K562 (cell line): ENCODE measurements around the gene DCAF6. TPM values are rescaled to one million over a fixed set of nuclear protein-coding genes. Genes with fewer than 3 reads are reported as not detected.

ENCODE experiments used
- BMI1 ChIP-seq: fragments of 150-350 bp; IDR thresholded peaks from 2 replicates; pipeline ENCODE4 v1.6.1; 2014; ENCODE audit warnings: low read length
- CBFA2T3 ChIP-seq: fragments of 450-650 bp; IDR thresholded peaks from 2 replicates; pipeline ENCODE4 v1.6.1; 2017
- CBX3 ChIP-seq, 2 experiments: IDR thresholded peaks; 1 replicate in 1 of 2; 2 replicates in 1 of 2; pipeline ENCODE4 v1.6.1; 2012; ENCODE audit warnings: inconsistent platforms in 2 of 2, low read length in 2 of 2, borderline replicate concordance in 1 of 2, control low read depth in 1 of 2
- CBX8 ChIP-seq: fragments of 200-600 bp; sonication (generic); IDR thresholded peaks from 2 replicates; pipeline ENCODE4 v1.6.1; 2012; ENCODE audit warnings: borderline replicate concordance, mixed run types, low read depth, mild to moderate bottlenecking, moderate library complexity, mixed read lengths, low read length, control low read depth, inconsistent platforms; ENCODE audit not compliant: poor library complexity, severe bottlenecking; ENCODE audit errors: extremely low read depth
- CHD4 ChIP-seq: fragments of 200-600 bp; sonication (generic); IDR thresholded peaks from 3 replicates; pipeline ENCODE4 v1.6.1; 2012; ENCODE audit warnings: low read depth, mild to moderate bottlenecking, mixed read lengths, low read length, inconsistent platforms; ENCODE audit not compliant: insufficient read depth, insufficient replicate concordance, poor library complexity, severe bottlenecking
- EWSR1 ChIP-seq: fragments of 450-650 bp; IDR thresholded peaks from 2 replicates; pipeline ENCODE4 v1.6.1; 2018; ENCODE audit warnings: borderline replicate concordance, mild to moderate bottlenecking, low read depth, moderate library complexity; ENCODE audit not compliant: partially characterized antibody
- FOXJ3 ChIP-seq: sonication (generic); formaldehyde crosslinking; IDR thresholded peaks from 2 replicates; pipeline ENCODE4 v1.4.0; 2020; ENCODE audit warnings: mild to moderate bottlenecking, missing genetic modification reagents
- GABPB1 ChIP-seq: sonication (generic); formaldehyde crosslinking; IDR thresholded peaks from 2 replicates; pipeline ENCODE4 v1.8.0; 2022; ENCODE audit warnings: mild to moderate bottlenecking, missing genetic modification reagents
- HBP1 ChIP-seq: fragments of 450-650 bp; formaldehyde crosslinking; IDR thresholded peaks from 2 replicates; pipeline ENCODE4 v1.4.0; 2022; ENCODE audit warnings: missing genetic modification characterization
- HINFP ChIP-seq: fragments of 450-650 bp; conservative IDR thresholded peaks from 2 replicates; pipeline ENCODE4 v1.6.1; 2016; ENCODE audit warnings: missing genetic modification characterization, low read depth, mild to moderate bottlenecking, control low read depth, missing compliant biosample characterization
- JUND ChIP-seq, 2 experiments: IDR thresholded peaks; 2 replicates in 1 of 2; 3 replicates in 1 of 2; pipeline ENCODE4 v1.6.1; 2011; ENCODE audit warnings: borderline replicate concordance in 2 of 2, low read depth in 2 of 2, low read length in 2 of 2, improper control_type of control experiment in 1 of 2, missing biosample characterization in 1 of 2, missing genetic modification characterization in 1 of 2, missing genetic modification reagents in 1 of 2
- MAZ ChIP-seq, 2 experiments: fragments of 450-650 bp in 1 of 2; sonication (generic) in 1 of 2; formaldehyde crosslinking; IDR thresholded peaks in 1 of 2; conservative IDR thresholded peaks in 1 of 2; 2 replicates each; pipeline versions ENCODE4 v1.4.0 to v1.5.0; 2020; ENCODE audit warnings: mild to moderate bottlenecking in 1 of 2, missing genetic modification reagents in 1 of 2
- MTF1 ChIP-seq: fragments of 250-450 bp; sonication (Bioruptor Pico); IDR thresholded peaks from 2 replicates; pipeline ENCODE4 v1.9.0; 2021; ENCODE audit warnings: moderate library complexity, mild to moderate bottlenecking, inconsistent platforms, borderline replicate concordance
- NR0B1 ChIP-seq: fragments of 450-650 bp; IDR thresholded peaks from one replicate; pipeline ENCODE4 v1.6.1; 2018; ENCODE audit warnings: mild to moderate bottlenecking, moderate library complexity; ENCODE audit not compliant: partially characterized antibody
- NR3C1 ChIP-seq: sonication (generic); formaldehyde crosslinking; IDR thresholded peaks from 2 replicates; pipeline ENCODE4 v1.8.1; 2022; ENCODE audit warnings: missing genetic modification reagents
- PHF21A ChIP-seq: fragments of 450-650 bp; IDR thresholded peaks from 2 replicates; pipeline ENCODE4 v1.6.1; 2017; ENCODE audit warnings: low read depth, borderline replicate concordance
- SAFB ChIP-seq: fragments of 200-400 bp; formaldehyde crosslinking; IDR thresholded peaks from 2 replicates; pipeline ENCODE4 v1.6.1; 2017; ENCODE audit warnings: low read depth, low read length, borderline replicate concordance
- U2AF1 ChIP-seq: fragments of 200-400 bp; formaldehyde crosslinking; optimal IDR thresholded peaks from 2 replicates; pipeline ENCODE3; 2017; ENCODE audit warnings: mild to moderate bottlenecking, low read depth, low read length, moderate library complexity
- ZNF57 ChIP-seq: fragments of 450-650 bp; formaldehyde crosslinking; IDR thresholded peaks from 2 replicates; pipeline ENCODE4 v1.4.0; 2020; ENCODE audit warnings: mild to moderate bottlenecking, moderate library complexity
- ZNF75A ChIP-seq: fragments of 450-650 bp; formaldehyde crosslinking; IDR thresholded peaks from 2 replicates; pipeline ENCODE4 v1.4.0; 2020; ENCODE audit warnings: mild to moderate bottlenecking
- ZNF77 ChIP-seq: fragments of 250-450 bp; sonication (Bioruptor Pico); IDR thresholded peaks from 2 replicates; pipeline ENCODE4 v1.5.0; 2020
- ZSCAN32 ChIP-seq: fragments of 450-650 bp; formaldehyde crosslinking; IDR thresholded peaks from 2 replicates; pipeline ENCODE4 v1.4.0; 2020; ENCODE audit warnings: mild to moderate bottlenecking, moderate library complexity
- polyA plus RNA-seq, 8 experiments: library from polyadenylated mRNA; depleted of rRNA in 4 of 8; stranded (reverse) in 5 of 8; unstranded in 3 of 8; fragments of >200 nt; fragmentation: Nextera tagmentation in 2 of 8; fragmentation: Illumina TruSeq in 1 of 8; extraction: Ambion mirVana in 2 of 8; extraction: Trizol in 1 of 8; gene quantifications; 2 replicates each; pipeline versions ENCODE4 v1.2.1 to v1.2.3, GENCODE V29; 2011 to 2014; ENCODE audit warnings: inconsistent platforms in 1 of 8, missing spikeins in 1 of 8
- total RNA-seq, 7 experiments: library from RNA; depleted of rRNA in 6 of 7; stranded (reverse); fragments of >200 nt in 6 of 7; fragmentation: Illumina TruSeq in 2 of 7; extraction: Trizol in 2 of 7; gene quantifications; 2 replicates each; pipeline versions ENCODE4 v1.2.1 to v1.2.3, GENCODE V29; 2011 to 2021; ENCODE audit warnings: low replicate concordance in 1 of 7

DCAF6 gene
- total and polyA plus RNA-seq, 9 of the 15 experiments (the other 6 are each of a cell fraction or from before 2014, with no cell fraction given) = 19.1 to 102 (median 46.3) TPM

- TF ChIP-seq HINFP (no peak), U2AF1 (no peak), CHD4 (no peak), NR3C1 (CRISPR knock-in tag) (no peak), GABPB1 (CRISPR knock-in tag) (no peak), SAFB (no peak), ZNF57 (CRISPR knock-in tag) (no peak), ZSCAN32 (CRISPR knock-in tag) (no peak), PHF21A (no peak), JUND (IDR thresholded peaks at IDR 0.05; ENCODE audit: borderline replicate concordance, low read depth, low read length) (no peak), JUND (tag; IDR thresholded peaks at IDR 0.05; ENCODE audit: borderline replicate concordance, low read depth, low read length) (no peak; the same call in 2 of the 3 replicates), CBX8 (no peak), NR0B1 (no peak), HBP1 (CRISPR knock-in tag) (peak; percentile 54; the same call in 1 of the 2 replicates), CBX3 (IDR thresholded peaks at IDR 0.05; ENCODE audit: borderline replicate concordance in 1 of 2, low read length in 2 of 2) (no peak), BMI1 (no peak), MAZ (CRISPR knock-in tag; conservative IDR thresholded peaks at IDR 0.05 in 1 of 2, IDR thresholded peaks at IDR 0.05 in 1 of 2) (no peak), CBFA2T3 (no peak), MTF1 (CRISPR knock-in tag) (0 out of 2 replicates have a peak, but pooled peaks have one; percentile 9), EWSR1 (no peak), ZNF77 (CRISPR knock-in tag) (no peak), ZNF75A (CRISPR knock-in tag) (no peak), FOXJ3 (CRISPR knock-in tag) (no peak)
Measured at GRCh38 chr1:167935216-167936067, 1.0 kb upstream of the DCAF6 start (continued).
